IPS-18c (cell line): ENCODE data around the gene SENP6.

Experiments used
- H3K4me3 ChIP-seq: 2 replicates; pipeline ENCODE4 v1.7.0; 2013; ENCODE audit warnings: low read depth, mild to moderate bottlenecking, low read length, moderate library complexity; ENCODE audit not compliant: insufficient read depth
- H3K9me3 ChIP-seq: one replicate; pipeline ENCODE4 v1.6.1; 2013; ENCODE audit warnings: mild to moderate bottlenecking, low read length, moderate library complexity; ENCODE audit not compliant: control insufficient read depth, insufficient read depth

SENP6 gene

GRCh38 chr6:75603106-75603420, 1.4 kb downstream of the SENP6 start:
- peak overlapping the region; percentile 90 for H3K4me3 ChIP-seq

GRCh38 chr6:75604294-75604693, 2.6 kb downstream of the SENP6 start:
- Histone ChIP-seq H3K9me3 (peaks cover 2% of the 10 kb centered on the region), H3K4me3 (peak overlapping the region; percentile 11; the same call in 1 of the 2 replicates)

More at GRCh38 chr6:75603106-75603420, 1.4 kb downstream of the SENP6 start:
- peaks cover 2% of the 10 kb centered on the region for H3K9me3 ChIP-seq

- Histone ChIP-seq H3K4me3 (no peak overlapping the region), H3K9me3 (no peaks in the 10 kb centered on the region)
These were observed 4.0 kb downstream of the SENP6 start for GRCh38 chr6:75605635-75606034.

- Histone ChIP-seq H3K4me3 (no peak overlapping the region), H3K9me3 (no peaks in the 10 kb centered on the region)
These were observed 6.6 kb downstream of the SENP6 start for GRCh38 chr6:75608304-75608703.

- Histone ChIP-seq H3K9me3 (no peaks in the 10 kb centered on the region), H3K4me3 (no peak overlapping the region)
These were observed 7.4 kb downstream of the SENP6 start for GRCh38 chr6:75608956-75609533.

GRCh38 chr6:75609639-75610590, 8.2 kb downstream of the SENP6 start:
- no peak overlapping the region for H3K4me3 ChIP-seq

GRCh38 chr6:75611011-75611701, 9.5 kb downstream of the SENP6 start:
- H3K4me3 ChIP-seq, result no peak overlapping the region
- no peaks in the 10 kb centered on the region for H3K9me3 ChIP-seq

More at GRCh38 chr6:75609639-75610590, 8.2 kb downstream of the SENP6 start:
- H3K9me3 ChIP-seq, result no peaks in the 10 kb centered on the region

- Histone ChIP-seq H3K4me3 (no peak overlapping the region), H3K9me3 (no peaks in the 10 kb centered on the region)
These were observed 10.2 kb downstream of the SENP6 start for GRCh38 chr6:75611702-75612375.

- no peaks in the 10 kb centered on the region for H3K9me3 ChIP-seq
- no peak overlapping the region for H3K4me3 ChIP-seq
These were observed 10.8 kb downstream of the SENP6 start for GRCh38 chr6:75612434-75612833.

- H3K9me3 ChIP-seq, result no peaks in the 10 kb centered on the region
- no peak overlapping the region for H3K4me3 ChIP-seq
These were observed 11.4 kb downstream of the SENP6 start for GRCh38 chr6:75613056-75613501.

- no peak overlapping the region for H3K4me3 ChIP-seq
- no peaks in the 10 kb centered on the region for H3K9me3 ChIP-seq
These were observed 16.8 kb downstream of the SENP6 start for GRCh38 chr6:75618437-75618836.

GRCh38 chr6:75619230-75619899, 17.7 kb downstream of the SENP6 start:
- H3K9me3 ChIP-seq, result no peaks in the 10 kb centered on the region

GRCh38 chr6:75620381-75621304, 19.0 kb downstream of the SENP6 start:
- Histone ChIP-seq H3K4me3 (no peak overlapping the region), H3K9me3 (no peaks in the 10 kb centered on the region)

More at GRCh38 chr6:75619230-75619899, 17.7 kb downstream of the SENP6 start:
- no peak overlapping the region for H3K4me3 ChIP-seq

- H3K4me3 ChIP-seq, result no peak overlapping the region
- H3K9me3 ChIP-seq, result no peaks in the 10 kb centered on the region
These were observed 20.2 kb downstream of the SENP6 start for GRCh38 chr6:75621846-75622245.

GRCh38 chr6:75623491-75623890, 21.8 kb downstream of the SENP6 start:
- H3K4me3 ChIP-seq, result no peak overlapping the region

GRCh38 chr6:75624335-75624734, 22.7 kb downstream of the SENP6 start:
- H3K9me3 ChIP-seq, result no peaks in the 10 kb centered on the region
- H3K4me3 ChIP-seq, result no peak overlapping the region

More at GRCh38 chr6:75623491-75623890, 21.8 kb downstream of the SENP6 start:
- no peaks in the 10 kb centered on the region for H3K9me3 ChIP-seq
